ENCODE results near the gene EFNB3. TPM values are rescaled to one million over a fixed set of nuclear protein-coding genes. Genes with fewer than 3 reads are reported as not detected.
A peak's percentile ranks its signal among the peaks of the same experiment; 100 is the strongest.

The EFNB3 gene
- total RNA-seq, 2 experiments from 2014 or later: 0.15 TPM; not detected in 1

GRCh38 chr17:7685533-7686221 lies 19.3 kb upstream of the EFNB3 start:
- Histone ChIP-seq H3K4me2 (ENCODE audit: low read length) (peak overlapping the region; percentile 86), H3K36me3 (ENCODE audit: insufficient read depth, low read length) (peaks cover 49% of the 10 kb centered on the region), H3K9me3 (ENCODE audit: low read length) (no peaks in the 10 kb centered on the region), H3K79me2 (ENCODE audit: insufficient read depth, low read depth, low read length) (peaks cover 68% of the 10 kb centered on the region), H2AFZ (ENCODE audit: low read length) (no peak overlapping the region), H3K4me1 (ENCODE audit: insufficient read depth, low read length, poor library complexity, severe bottlenecking) (peaks cover 27% of the 10 kb centered on the region), H4K20me1 (ENCODE audit: insufficient read depth, low read length) (peaks cover 24% of the 10 kb centered on the region), H3K27ac (ENCODE audit: low read depth, low read length, poor library complexity, severe bottlenecking) (peak overlapping the region; percentile 93), H3K4me3 (ENCODE audit: low read depth, low read length, poor library complexity, severe bottlenecking) (peak overlapping the region; percentile 92), H3K9me2 (ENCODE audit: insufficient read depth, low read length) (no peaks in the 10 kb centered on the region)
- BruUV-seq (replicated peaks): no TSS peak
- ChIA-PET POLR2A (interaction anchor here (1.2 to 2.7 kb wide), 5 partner anchors 9 to 159 kb away, joined by 3 to 10 read pairs (median 5); partner anchors contain the start of gene SAT2), CTCF (ENCODE audit: unreplicated experiment) (interaction anchor here (1.0 kb wide), 1 partner anchor 125 kb away, joined by 3 read pairs; no protein-coding TSS in a partner anchor)
- TF ChIP-seq EZH2phosphoT487 (IDR thresholded peaks at IDR 0.05; ENCODE audit: borderline replicate concordance, low read depth, low read length) (no peak), CTCF (conservative IDR thresholded peaks at IDR 0.05; ENCODE audit: low read length) (no peak)
- peak; percentile 97 for DNase-seq (ENCODE audit: low spot score)
- intact Hi-C loops (cut with micrococcal nuclease; ENCODE audit: unreplicated experiment): loop anchor here (1.0 to 5.0 kb wide), 7 partner anchors 59 to 692 kb away; partner anchors contain the start of genes FXR2, KCTD11, KRABD2 and SAT2

- Histone ChIP-seq H3K9me3 (ENCODE audit: low read length) (no peaks in the 10 kb centered on the region), H3K36me3 (ENCODE audit: insufficient read depth, low read length) (peaks cover 49% of the 10 kb centered on the region), H3K4me2 (ENCODE audit: low read length) (peak overlapping the region; percentile 86), H3K9me2 (ENCODE audit: insufficient read depth, low read length) (no peaks in the 10 kb centered on the region), H2AFZ (ENCODE audit: low read length) (peak overlapping the region; percentile 89; the same call in 1 of the 2 replicates), H3K4me1 (ENCODE audit: insufficient read depth, low read length, poor library complexity, severe bottlenecking) (peaks cover 27% of the 10 kb centered on the region), H3K79me2 (ENCODE audit: insufficient read depth, low read depth, low read length) (peaks cover 68% of the 10 kb centered on the region), H3K27ac (ENCODE audit: low read depth, low read length, poor library complexity, severe bottlenecking) (peak overlapping the region; percentile 93), H3K4me3 (ENCODE audit: low read depth, low read length, poor library complexity, severe bottlenecking) (peak overlapping the region; percentile 92), H4K20me1 (ENCODE audit: insufficient read depth, low read length) (peaks cover 24% of the 10 kb centered on the region)
- TF ChIP-seq CTCF (conservative IDR thresholded peaks at IDR 0.05; ENCODE audit: low read length): no peak
- TF ChIP-seq EZH2phosphoT487 (IDR thresholded peaks at IDR 0.05; ENCODE audit: borderline replicate concordance, low read depth, low read length): no peak
- peak; percentile 92 for DNase-seq (ENCODE audit: low spot score)
- BruUV-seq (replicated peaks): TSS peak; percentile 92
- intact Hi-C loops (cut with micrococcal nuclease; ENCODE audit: unreplicated experiment): loop anchor here (1.0 to 5.0 kb wide), 8 partner anchors 60 to 691 kb away; partner anchors contain the start of genes FXR2, KCTD11, KRABD2 and POLR2A
- POLR2A ChIA-PET: interaction anchor here (0.6 to 2.7 kb wide), 11 partner anchors 8 to 609 kb away, joined by 3 to 10 read pairs (median 3); partner anchors contain the start of genes FXR2, SAT2 and SLC25A35
- CTCF ChIA-PET (ENCODE audit: unreplicated experiment): interaction anchor here (0.6 kb wide), 1 partner anchor 57 kb away, joined by 11 read pairs; no protein-coding TSS in a partner anchor
These were observed 18.6 kb upstream of the EFNB3 start for GRCh38 chr17:7686222-7687071.

Measured in OCI-LY7 (cell line).